Naive thymus-derived CD4-positive, alpha-beta T cell (primary cell): ENCODE results near the gene RAD51B. TPM values are rescaled to one million over a fixed set of nuclear protein-coding genes. Genes with fewer than 3 reads are reported as not detected.

Experiments
- ATAC-seq: fragments of 150-1000 bp; cut with Tn5 transposase; 2 replicates; pipeline ENCODE4 v1.10.0; 2021; ENCODE audit warnings: mild to moderate bottlenecking, moderate library complexity
- CTCF ChIA-PET: fragments of 350-600 bp; sonication (Branson Sonifier 250); formaldehyde crosslinking; loops from one replicate; lab custom pipeline; 2021; ENCODE audit warnings: antibody characterized with exemption; lab: Charles Lee
- POLR2A ChIA-PET: fragments of 350-600 bp; sonication (Branson Sonifier 250); formaldehyde crosslinking; loops from one replicate; lab custom pipeline; 2021; ENCODE audit warnings: antibody characterized with exemption, inconsistent platforms; lab: Charles Lee
- DNase-seq, 9 donors: peaks; one replicate each; pipeline versions ENCODE4 v3.0.0 to v3.0.0-alpha.2; 2020 to 2022; ENCODE audit warnings: mixed read lengths in 1 of 9
- H3K27ac ChIP-seq: one replicate; pipeline ENCODE4 v1.7.0; 2013; ENCODE audit warnings: mild to moderate bottlenecking, low read depth, low read length, moderate library complexity
- H3K27me3 ChIP-seq, 2 donors: one replicate each; pipeline ENCODE4 v1.7.0; 2013; ENCODE audit warnings: low read length in 2 of 2, mild to moderate bottlenecking in 2 of 2, moderate library complexity in 2 of 2; ENCODE audit not compliant: control insufficient read depth in 2 of 2, insufficient read depth in 2 of 2
- H3K36me3 ChIP-seq, 3 experiments: 1 replicate in 2 of 3; 2 replicates in 1 of 3; pipeline ENCODE4 v1.7.0; 2013; ENCODE audit warnings: low read length in 3 of 3, mild to moderate bottlenecking in 3 of 3, moderate library complexity in 1 of 3; ENCODE audit not compliant: insufficient read depth in 3 of 3, control insufficient read depth in 2 of 3
- H3K4me1 ChIP-seq, 2 donors: one replicate each; pipeline ENCODE4 v1.7.0; 2013; ENCODE audit warnings: low read length in 2 of 2, mild to moderate bottlenecking in 2 of 2, moderate library complexity in 1 of 2; ENCODE audit not compliant: control insufficient read depth in 2 of 2, insufficient read depth in 2 of 2
- H3K4me3 ChIP-seq: 2 replicates; pipeline ENCODE4 v1.7.0; 2013; ENCODE audit warnings: mild to moderate bottlenecking, low read length
- H3K9me3 ChIP-seq, 3 experiments: 1 replicate in 2 of 3; 2 replicates in 1 of 3; pipeline ENCODE4 v1.7.0; 2013; ENCODE audit warnings: low read length in 3 of 3; ENCODE audit not compliant: control insufficient read depth in 2 of 3
- H3K27ac Mint-ChIP-seq, 9 donors: one replicate each; pipeline ENCODE4 v1.8.0; 2020 to 2022; ENCODE audit warnings: mixed read lengths in 9 of 9, mild to moderate bottlenecking in 8 of 9, moderate library complexity in 5 of 9, inconsistent platforms in 2 of 9
- H3K27me3 Mint-ChIP-seq, 5 donors: one replicate each; pipeline ENCODE4 v1.8.0; 2021 to 2022; ENCODE audit warnings: mixed read lengths in 5 of 5, mild to moderate bottlenecking in 1 of 5
- H3K36me3 Mint-ChIP-seq, 5 donors: one replicate each; pipeline ENCODE4 v1.8.0; 2020 to 2022; ENCODE audit warnings: mixed read lengths in 5 of 5, mild to moderate bottlenecking in 3 of 5, inconsistent platforms in 1 of 5
- H3K4me1 Mint-ChIP-seq, 7 donors: one replicate each; pipeline ENCODE4 v1.8.0; 2020 to 2022; ENCODE audit warnings: mixed read lengths in 7 of 7, mild to moderate bottlenecking in 3 of 7, inconsistent platforms in 1 of 7
- H3K4me3 Mint-ChIP-seq, 10 donors: one replicate each; pipeline ENCODE4 v1.8.0; 2020 to 2022; ENCODE audit warnings: mild to moderate bottlenecking in 10 of 10, mixed read lengths in 10 of 10, moderate library complexity in 6 of 10, inconsistent platforms in 2 of 10
- H3K9me3 Mint-ChIP-seq, 11 donors: one replicate each; pipeline ENCODE4 v1.8.0; 2020 to 2022; ENCODE audit warnings: mixed read lengths in 11 of 11, mild to moderate bottlenecking in 4 of 11, inconsistent platforms in 1 of 11, moderate library complexity in 1 of 11
- intact Hi-C, 2 donors: fragments of 100-400 bp; cut with micrococcal nuclease; formaldehyde crosslinking; loops; one replicate each; pipeline ENCODE4 v1.15.1; 2023
- polyA plus RNA-seq, 2 donors: library from polyadenylated mRNA; unstranded; fragments of 300-500 nt; fragmentation: Illumina TruSeq; gene quantifications; one replicate each; pipeline ENCODE4 v1.2.3, GENCODE V29; 2021
- total RNA-seq, 6 experiments: library from RNA in 5 of 6; stranded (reverse) in 5 of 6; gene quantifications; 1 replicate in 5 of 6; 2 replicates in 1 of 6; pipeline ENCODE4 v1.2.3 and lab custom pipeline; 2021 to 2026

Gene RAD51B
- total and polyA plus RNA-seq, 7 experiments from 2014 or later = 15.0 to 42.2 (median 28.8) TPM

DNA sequence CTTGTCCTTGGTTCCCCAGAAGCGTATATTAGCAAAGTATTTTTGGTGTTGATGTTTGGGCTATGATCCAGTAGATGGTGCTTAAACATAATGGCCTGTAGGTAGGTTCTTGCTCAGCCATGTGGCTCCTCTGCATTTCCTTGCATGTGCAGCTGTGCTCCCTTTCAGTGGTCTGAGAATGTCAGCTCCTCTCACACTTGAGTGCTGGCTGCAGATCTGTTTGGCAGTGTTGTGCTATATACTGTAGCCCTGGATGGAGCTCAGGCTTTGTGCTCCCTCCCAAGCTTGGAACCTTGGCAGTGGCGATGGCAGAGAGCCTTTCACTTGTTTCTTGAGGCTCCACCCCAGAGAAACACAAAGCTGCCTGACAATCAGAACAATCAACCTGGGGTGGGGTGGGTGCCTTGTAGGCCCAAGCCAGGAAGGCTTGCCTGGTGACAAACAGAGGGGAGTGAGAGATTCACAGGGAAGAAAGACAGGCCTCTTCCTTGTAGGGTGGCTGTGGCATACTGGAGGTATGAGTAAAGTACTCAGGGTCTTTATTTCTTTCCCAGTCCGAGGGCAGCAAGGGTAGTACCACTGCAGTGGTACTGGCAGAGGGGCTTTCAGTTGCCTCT is 255.3 kb downstream of the RAD51B start:
- no peaks in the 10 kb centered on the region for H3K27me3 Mint-ChIP-seq
- DNase-seq (no peak), ATAC-seq (no peak)
- H3K27ac Mint-ChIP-seq = no peak overlapping the region
- ChIA-PET CTCF (interaction anchor here (0.6 kb wide), 1 partner anchor 770 kb away, joined by 4 read pairs; no protein-coding TSS in a partner anchor), POLR2A (no interaction called here)
- H3K4me3 Mint-ChIP-seq = no peak overlapping the region
- no peaks in the 10 kb centered on the region for H3K36me3 ChIP-seq
- intact Hi-C loops = no loop called here
- H3K4me1 Mint-ChIP-seq = peaks cover 0 to 6% (median 0%) of the 10 kb centered on the region in 7 donors
- no peaks in the 10 kb centered on the region for H3K9me3 ChIP-seq
- no peak overlapping the region for H3K27ac ChIP-seq
- no peak overlapping the region for H3K4me3 ChIP-seq
- H3K9me3 Mint-ChIP-seq = peaks cover 4 to 38% (median 26%) of the 10 kb centered on the region in 11 donors
- no peaks in the 10 kb centered on the region for H3K4me1 ChIP-seq
- H3K36me3 Mint-ChIP-seq = peaks cover 2 to 33% (median 32%) of the 10 kb centered on the region in 5 donors
- H3K27me3 ChIP-seq = no peaks in the 10 kb centered on the region

DNA sequence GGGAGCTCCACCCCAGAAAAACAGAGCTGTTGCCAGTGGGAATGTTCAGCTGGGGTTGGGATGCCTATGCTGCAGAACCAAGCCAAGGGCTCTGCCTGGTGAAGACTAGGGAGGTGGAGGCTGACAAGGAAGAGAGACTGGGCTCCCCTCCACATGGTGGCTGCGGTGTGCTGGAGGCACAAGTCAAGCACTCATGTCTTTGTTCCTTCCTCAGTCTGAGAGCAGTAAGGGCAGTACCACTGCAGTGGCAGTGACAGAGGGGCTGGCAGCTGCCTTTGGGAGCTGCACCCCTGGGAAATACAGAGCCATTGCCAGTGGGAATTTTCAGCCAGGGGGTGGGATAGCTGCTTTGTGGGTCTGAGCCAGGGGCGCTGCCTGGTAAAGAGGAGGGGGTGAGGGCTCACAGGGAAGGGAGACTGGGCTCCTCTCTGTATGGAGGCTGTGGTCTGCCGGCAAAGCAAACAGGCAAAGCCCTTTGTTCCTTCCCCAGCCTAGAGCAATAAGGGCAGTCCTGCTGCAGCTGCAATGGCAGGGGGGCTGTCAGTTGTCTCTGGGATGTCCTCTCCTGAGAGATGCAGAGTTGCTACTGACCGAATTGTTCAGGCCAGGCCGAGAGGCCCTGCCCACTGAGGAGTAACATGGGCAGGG is 255.9 kb downstream of the RAD51B start:
- H3K4me3 Mint-ChIP-seq = no peak overlapping the region
- no peak overlapping the region for H3K27ac Mint-ChIP-seq
- H3K9me3 ChIP-seq = no peaks in the 10 kb centered on the region
- H3K9me3 Mint-ChIP-seq = peaks cover 4 to 31% (median 21%) of the 10 kb centered on the region in 11 donors
- DNase-seq (no peak), ATAC-seq (no peak)
- no peaks in the 10 kb centered on the region for H3K36me3 ChIP-seq
- H3K4me3 ChIP-seq = no peak overlapping the region
- no peak overlapping the region for H3K27ac ChIP-seq
- intact Hi-C loops = no loop called here
- no peaks in the 10 kb centered on the region for H3K27me3 Mint-ChIP-seq
- ChIA-PET POLR2A (no interaction called here), CTCF (interaction anchor here (0.6 kb wide), 1 partner anchor 769 kb away, joined by 4 read pairs; no protein-coding TSS in a partner anchor)
- peaks cover 0 to 31% (median 28%) of the 10 kb centered on the region in 5 donors for H3K36me3 Mint-ChIP-seq
- peaks cover 0 to 6% (median 0%) of the 10 kb centered on the region in 7 donors for H3K4me1 Mint-ChIP-seq
- H3K27me3 ChIP-seq = no peaks in the 10 kb centered on the region
- H3K4me1 ChIP-seq = no peaks in the 10 kb centered on the region

DNA sequence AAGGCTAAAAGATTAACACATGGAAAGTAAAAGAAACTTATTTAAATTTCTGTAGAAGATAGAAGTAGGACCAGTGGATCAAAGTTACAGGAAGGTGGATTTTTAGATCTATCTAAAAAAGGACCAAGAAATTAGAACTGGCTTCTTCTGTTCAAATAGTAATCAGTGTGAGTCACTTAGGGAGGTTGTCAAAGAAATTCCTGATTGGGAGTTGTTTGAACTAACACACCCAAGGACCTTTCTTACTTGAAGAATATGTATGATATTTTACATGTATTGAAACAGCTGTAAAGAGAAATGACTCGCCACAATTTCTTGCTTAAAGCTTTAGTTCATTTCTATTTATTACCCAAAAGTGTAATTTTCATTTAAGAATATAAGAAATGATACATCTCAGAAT is 256.9 kb downstream of the RAD51B start:
- CTCF ChIA-PET = no interaction called here
- Histone ChIP-seq H3K36me3 (no peaks in the 10 kb centered on the region), H3K27me3 (no peaks in the 10 kb centered on the region), H3K4me3 (no peak overlapping the region), H3K27ac (no peak overlapping the region), H3K4me1 (no peaks in the 10 kb centered on the region), H3K9me3 (no peaks in the 10 kb centered on the region)
- DNase-seq (no peak), ATAC-seq (no peak)
- H3K9me3 Mint-ChIP-seq = peaks cover 4 to 24% (median 18%) of the 10 kb centered on the region in 11 donors
- H3K36me3 Mint-ChIP-seq = peaks cover 0 to 25% (median 22%) of the 10 kb centered on the region in 5 donors
- no peaks in the 10 kb centered on the region for H3K27me3 Mint-ChIP-seq
- H3K4me1 Mint-ChIP-seq = peaks cover 0 to 8% (median 2%) of the 10 kb centered on the region in 7 donors
- no peak overlapping the region for H3K4me3 Mint-ChIP-seq
- POLR2A ChIA-PET = no interaction called here
- intact Hi-C loops = no loop called here
- H3K27ac Mint-ChIP-seq = no peak overlapping the region

DNA sequence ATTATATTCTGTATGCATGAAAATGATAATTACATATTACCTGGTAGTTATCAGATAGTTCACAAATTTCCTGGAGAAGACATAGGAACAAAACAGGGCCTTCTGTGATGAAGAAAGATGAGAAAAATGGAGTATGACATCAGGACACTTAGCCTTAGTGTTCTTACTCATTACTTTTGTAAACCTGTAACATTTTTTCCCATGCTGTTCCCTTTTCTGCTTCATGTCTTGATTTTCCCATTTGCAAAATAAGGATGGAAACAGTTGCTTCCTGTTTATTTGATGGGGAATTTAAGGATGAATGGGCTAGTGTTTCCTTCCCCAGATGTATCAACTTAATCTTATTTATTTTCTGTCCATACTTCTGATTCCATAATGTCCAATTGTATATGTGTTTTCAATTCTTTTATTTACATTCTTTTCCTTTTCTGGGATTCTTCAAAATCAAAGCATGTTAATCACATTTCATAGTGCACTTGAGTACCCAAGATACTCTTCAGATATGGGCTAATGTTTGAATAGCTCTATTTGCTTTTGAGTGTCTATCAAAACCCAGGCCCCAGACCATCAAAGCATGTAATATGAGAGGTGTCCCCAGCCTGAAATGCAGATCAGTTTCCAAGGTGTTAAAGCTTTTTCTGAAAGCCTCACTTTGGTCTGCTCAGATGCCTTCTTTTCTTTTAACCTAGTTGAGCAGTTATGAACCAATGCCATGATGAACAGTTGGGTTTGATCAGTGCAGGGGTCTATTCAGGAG is 260.5 kb downstream of the RAD51B start:
- ATAC-seq (no peak), DNase-seq (no peak)
- CTCF ChIA-PET = no interaction called here
- H3K27me3 ChIP-seq = no peaks in the 10 kb centered on the region
- POLR2A ChIA-PET = no interaction called here
- no peaks in the 10 kb centered on the region for H3K27me3 Mint-ChIP-seq
- peaks cover 0 to 9% (median 1%) of the 10 kb centered on the region in 7 donors for H3K4me1 Mint-ChIP-seq
- no peak overlapping the region for H3K27ac ChIP-seq
- H3K36me3 ChIP-seq = no peaks in the 10 kb centered on the region
- H3K27ac Mint-ChIP-seq = no peak overlapping the region
- H3K4me3 Mint-ChIP-seq = no peak overlapping the region
- H3K4me3 ChIP-seq = no peak overlapping the region
- peaks cover 0 to 4% (median 0%) of the 10 kb centered on the region in 5 donors for H3K36me3 Mint-ChIP-seq
- no peaks in the 10 kb centered on the region for H3K9me3 ChIP-seq
- no peaks in the 10 kb centered on the region for H3K4me1 ChIP-seq
- intact Hi-C loops = loop anchor here in 1 of 2 donors (10.0 kb wide), 1 partner anchor 735 kb away; no protein-coding TSS in a partner anchor
- no peaks in the 10 kb centered on the region for H3K9me3 Mint-ChIP-seq

DNA sequence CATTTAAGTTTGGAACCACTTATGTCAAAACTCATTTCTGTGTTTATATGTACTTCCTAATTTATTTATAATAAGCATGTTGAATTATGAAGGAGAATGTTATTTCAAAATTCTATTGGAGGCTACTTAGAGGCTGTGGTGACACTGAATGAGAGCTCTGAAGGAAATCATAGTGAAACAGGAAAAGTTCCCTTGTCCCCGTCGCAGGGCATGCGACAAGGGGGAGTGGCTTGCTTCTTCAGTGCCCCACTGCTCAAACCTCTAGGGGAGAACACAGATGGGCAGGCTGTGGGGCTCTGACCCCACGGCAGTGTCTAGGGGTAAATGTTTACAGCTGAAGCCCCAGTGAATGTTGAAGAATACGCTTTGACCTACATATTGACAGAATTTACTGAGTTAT is 261.9 kb downstream of the RAD51B start:
- ATAC-seq = no peak
- Histone ChIP-seq H3K27me3 (no peaks in the 10 kb centered on the region), H3K4me3 (no peak overlapping the region), H3K4me1 (no peaks in the 10 kb centered on the region), H3K36me3 (no peaks in the 10 kb centered on the region), H3K27ac (no peak overlapping the region), H3K9me3 (no peaks in the 10 kb centered on the region)
- no peak for DNase-seq
- peaks cover 0 to 12% (median 5%) of the 10 kb centered on the region in 7 donors for H3K4me1 Mint-ChIP-seq
- H3K27ac Mint-ChIP-seq = no peak overlapping the region
- intact Hi-C loops = loop anchor here in 1 of 2 donors (10.0 kb wide), 1 partner anchor 733 kb away; no protein-coding TSS in a partner anchor
- POLR2A ChIA-PET = no interaction called here
- H3K9me3 Mint-ChIP-seq = no peaks in the 10 kb centered on the region
- CTCF ChIA-PET = no interaction called here
- no peaks in the 10 kb centered on the region for H3K27me3 Mint-ChIP-seq
- H3K36me3 Mint-ChIP-seq = peaks cover 0 to 4% (median 0%) of the 10 kb centered on the region in 5 donors
- no peak overlapping the region for H3K4me3 Mint-ChIP-seq

DNA sequence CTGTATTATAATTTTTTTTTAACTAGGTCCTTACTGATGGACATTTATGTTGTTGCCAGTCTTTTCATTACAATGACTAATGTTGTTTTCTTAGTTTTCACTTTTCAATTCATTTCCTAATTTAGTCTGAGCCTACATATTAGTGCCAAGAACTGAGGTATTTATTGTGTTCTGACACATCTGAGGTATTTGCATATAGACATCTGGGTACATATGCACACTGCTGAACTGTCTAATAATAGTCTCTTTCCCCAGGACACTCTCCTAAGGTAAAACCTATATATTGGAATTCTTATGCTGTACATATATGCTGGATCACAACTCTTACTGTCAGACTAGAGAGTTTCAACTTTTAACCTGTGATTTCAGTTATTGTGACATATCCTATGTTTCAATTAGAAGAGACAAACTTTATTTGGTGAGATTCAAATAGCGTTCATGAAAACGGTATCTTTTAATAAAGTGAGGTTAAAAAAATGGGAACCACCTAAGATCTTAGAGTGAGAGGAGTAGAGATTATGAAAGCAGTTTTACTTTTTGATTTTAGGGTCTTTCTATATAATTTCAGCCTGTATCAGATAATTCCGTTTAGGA is 263.2 kb downstream of the RAD51B start:
- Histone ChIP-seq H3K27ac (no peak overlapping the region), H3K4me1 (no peaks in the 10 kb centered on the region), H3K4me3 (no peak overlapping the region), H3K36me3 (no peaks in the 10 kb centered on the region), H3K9me3 (no peaks in the 10 kb centered on the region), H3K27me3 (no peaks in the 10 kb centered on the region)
- Mint-ChIP-seq H3K27me3 (no peaks in the 10 kb centered on the region), H3K4me3 (no peak overlapping the region), H3K4me1 (peaks cover 0 to 12% (median 5%) of the 10 kb centered on the region in 7 donors), H3K27ac (no peak overlapping the region), H3K36me3 (peaks cover 0 to 4% (median 0%) of the 10 kb centered on the region in 5 donors), H3K9me3 (no peaks in the 10 kb centered on the region)
- CTCF ChIA-PET = no interaction called here
- no peak for DNase-seq
- POLR2A ChIA-PET = no interaction called here
- intact Hi-C loops = loop anchor here in 1 of 2 donors (10.0 kb wide), 1 partner anchor 732 kb away; no protein-coding TSS in a partner anchor
- ATAC-seq = no peak
